ENCODE measurements around the gene AHSG.

DNA sequence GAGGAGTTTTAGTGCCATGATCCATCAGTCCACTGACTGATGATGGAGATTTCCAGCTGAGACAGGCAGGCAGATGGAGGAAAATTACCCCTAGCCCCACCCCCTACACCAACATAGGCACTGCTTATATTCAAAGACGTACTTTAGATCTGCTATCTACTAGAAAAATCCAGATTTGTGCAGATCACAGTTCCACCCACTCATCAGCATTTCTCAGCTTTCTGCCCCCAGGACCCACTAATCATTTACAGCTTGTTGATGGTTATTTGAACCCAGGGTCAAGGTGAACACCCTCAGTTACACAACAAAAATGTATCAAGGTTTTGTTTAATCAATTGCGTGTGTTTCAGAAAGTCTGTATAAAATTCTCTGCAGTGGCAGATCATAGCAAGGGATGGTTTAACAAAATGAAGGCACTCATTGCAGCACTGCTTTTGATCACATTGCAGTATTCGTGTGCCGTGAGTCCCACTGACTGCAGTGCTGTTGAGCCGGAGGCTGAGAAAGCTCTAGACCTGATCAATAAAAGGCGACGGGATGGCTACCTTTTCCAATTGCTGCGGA, 52.8 kb downstream of the AHSG start, which contains the start of gene HRG:
- TF ChIP-seq, protein P1, sequence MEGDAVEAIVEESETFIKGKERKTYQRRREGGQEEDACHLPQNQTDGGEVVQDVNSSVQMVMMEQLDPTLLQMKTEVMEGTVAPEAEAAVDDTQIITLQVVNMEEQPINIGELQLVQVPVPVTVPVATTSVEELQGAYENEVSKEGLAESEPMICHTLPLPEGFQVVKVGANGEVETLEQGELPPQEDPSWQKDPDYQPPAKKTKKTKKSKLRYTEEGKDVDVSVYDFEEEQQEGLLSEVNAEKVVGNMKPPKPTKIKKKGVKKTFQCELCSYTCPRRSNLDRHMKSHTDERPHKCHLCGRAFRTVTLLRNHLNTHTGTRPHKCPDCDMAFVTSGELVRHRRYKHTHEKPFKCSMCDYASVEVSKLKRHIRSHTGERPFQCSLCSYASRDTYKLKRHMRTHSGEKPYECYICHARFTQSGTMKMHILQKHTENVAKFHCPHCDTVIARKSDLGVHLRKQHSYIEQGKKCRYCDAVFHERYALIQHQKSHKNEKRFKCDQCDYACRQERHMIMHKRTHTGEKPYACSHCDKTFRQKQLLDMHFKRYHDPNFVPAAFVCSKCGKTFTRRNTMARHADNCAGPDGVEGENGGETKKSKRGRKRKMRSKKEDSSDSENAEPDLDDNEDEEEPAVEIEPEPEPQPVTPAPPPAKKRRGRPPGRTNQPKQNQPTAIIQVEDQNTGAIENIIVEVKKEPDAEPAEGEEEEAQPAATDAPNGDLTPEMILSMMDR (conservative IDR thresholded peaks at IDR 0.05 in 1 of 2, IDR thresholded peaks at IDR 0.05 in 1 of 2; ENCODE audit: low read depth in 1 of 2, low read length in 2 of 2): no peak
- TF ChIP-seq EZH2 (IDR thresholded peaks at IDR 0.05; ENCODE audit: low read length, missing control alignments): no peak

Measured in fibroblast of lung (primary cell).